Coronary artery (tissue), 2 donors: ENCODE data around the gene RUNX2.

Experiments used
- DNase-seq: peaks from one replicate; pipeline ENCODE4 v3.0.0-alpha.2; 2017; ENCODE audit warnings: low spot score
- H3K27ac ChIP-seq, 2 donors: fragments of 200-600 bp; sonication (generic); one replicate each; pipeline ENCODE4 v1.5.1; 2016 to 2019
- H3K4me3 ChIP-seq: fragments of 200-600 bp; sonication (generic); 2 replicates; pipeline ENCODE4 v1.5.1; 2016; ENCODE audit warnings: mild to moderate bottlenecking, moderate library complexity
- CTCF ChIP-seq: fragments of 200-600 bp; sonication (generic); IDR thresholded peaks from one replicate; pipeline ENCODE4 v1.5.1; 2019; ENCODE audit warnings: antibody characterized with exemption

The RUNX2 gene

GRCh38 chr6:45545416-45545815, 217.3 kb downstream of the RUNX2 start:
- TF ChIP-seq CTCF = no peak
- H3K27ac ChIP-seq = no peak overlapping the region

GRCh38 chr6:45548657-45549515, 220.8 kb downstream of the RUNX2 start:
- TF ChIP-seq CTCF = no peak
- no peak for DNase-seq
- Histone ChIP-seq H3K4me3 (no peak overlapping the region), H3K27ac (no peak overlapping the region)

More at GRCh38 chr6:45545416-45545815, 217.3 kb downstream of the RUNX2 start:
- H3K4me3 ChIP-seq = no peak overlapping the region
- DNase-seq = no peak

- Histone ChIP-seq H3K27ac (no peak overlapping the region), H3K4me3 (no peak overlapping the region)
- DNase-seq = no peak
- TF ChIP-seq CTCF = no peak
These were observed 224.4 kb downstream of the RUNX2 start for GRCh38 chr6:45552536-45552935.

GRCh38 chr6:45553730-45554344, 225.7 kb downstream of the RUNX2 start:
- no peak for DNase-seq
- Histone ChIP-seq H3K4me3 (no peak overlapping the region), H3K27ac (no peak overlapping the region)
- no peak for TF ChIP-seq CTCF

- TF ChIP-seq CTCF = no peak
- no peak for DNase-seq
- no peak overlapping the region for H3K4me3 ChIP-seq
- no peak overlapping the region for H3K27ac ChIP-seq
These were observed 226.5 kb downstream of the RUNX2 start for GRCh38 chr6:45554591-45554990.

- Histone ChIP-seq H3K4me3 (peak overlapping the region; percentile 54), H3K27ac (peak overlapping the region in 1 of 2 donors; percentile 18)
- no peak for DNase-seq
- TF ChIP-seq CTCF = no peak
These were observed 228.0 kb downstream of the RUNX2 start for GRCh38 chr6:45555981-45556771.
